ENCODE results near the gene CEBPB.
"Not testable (repeated sequence)": the region's sequence is repeated elsewhere in the genome, so short reads cannot be mapped to it uniquely, and the experiment has no call there.

CEBPB gene

DNA sequence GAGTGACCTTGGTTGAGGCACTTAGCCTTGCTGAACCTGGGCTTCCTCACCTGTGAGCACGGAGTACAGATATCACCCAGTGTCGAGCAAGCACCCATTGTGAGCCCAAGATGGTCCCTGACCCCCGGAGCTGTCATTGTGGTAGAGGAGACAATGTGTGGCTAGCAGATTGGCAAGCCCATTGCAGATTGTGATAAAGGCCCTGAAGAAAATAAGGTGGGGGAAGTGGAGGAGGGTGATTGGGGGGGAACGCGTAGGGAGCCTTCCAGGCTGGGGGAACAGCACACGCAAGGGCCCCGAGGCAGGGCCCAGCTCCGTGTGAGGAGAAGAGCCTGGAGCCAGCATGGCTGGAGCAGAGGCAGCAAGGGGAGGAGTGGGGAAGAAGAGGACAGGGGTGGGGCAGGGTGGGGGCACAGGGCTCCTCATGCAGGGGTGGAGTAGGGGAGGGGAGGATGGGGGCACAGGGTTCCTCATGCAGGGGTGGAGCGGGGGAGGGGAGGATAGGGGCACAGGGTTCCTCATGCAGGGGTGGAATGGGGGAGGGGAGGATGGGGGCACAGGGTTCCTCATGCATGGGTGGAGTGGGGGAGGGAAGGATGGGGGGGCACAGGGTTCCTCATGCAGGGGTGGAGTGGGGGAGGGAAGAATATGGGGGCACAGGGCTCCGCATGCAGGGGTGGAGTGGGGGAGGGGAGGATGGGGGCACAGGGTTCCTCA lies 7.0 kb downstream of the CEBPB start:
- peaks cover 7% of the 10 kb centered on the region for H3K36me3 ChIP-seq
- DNase-seq: no peak
- TF ChIP-seq, protein P1, sequence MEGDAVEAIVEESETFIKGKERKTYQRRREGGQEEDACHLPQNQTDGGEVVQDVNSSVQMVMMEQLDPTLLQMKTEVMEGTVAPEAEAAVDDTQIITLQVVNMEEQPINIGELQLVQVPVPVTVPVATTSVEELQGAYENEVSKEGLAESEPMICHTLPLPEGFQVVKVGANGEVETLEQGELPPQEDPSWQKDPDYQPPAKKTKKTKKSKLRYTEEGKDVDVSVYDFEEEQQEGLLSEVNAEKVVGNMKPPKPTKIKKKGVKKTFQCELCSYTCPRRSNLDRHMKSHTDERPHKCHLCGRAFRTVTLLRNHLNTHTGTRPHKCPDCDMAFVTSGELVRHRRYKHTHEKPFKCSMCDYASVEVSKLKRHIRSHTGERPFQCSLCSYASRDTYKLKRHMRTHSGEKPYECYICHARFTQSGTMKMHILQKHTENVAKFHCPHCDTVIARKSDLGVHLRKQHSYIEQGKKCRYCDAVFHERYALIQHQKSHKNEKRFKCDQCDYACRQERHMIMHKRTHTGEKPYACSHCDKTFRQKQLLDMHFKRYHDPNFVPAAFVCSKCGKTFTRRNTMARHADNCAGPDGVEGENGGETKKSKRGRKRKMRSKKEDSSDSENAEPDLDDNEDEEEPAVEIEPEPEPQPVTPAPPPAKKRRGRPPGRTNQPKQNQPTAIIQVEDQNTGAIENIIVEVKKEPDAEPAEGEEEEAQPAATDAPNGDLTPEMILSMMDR (IDR thresholded peaks at IDR 0.05; ENCODE audit: low read depth, low read length): no peak
- no peaks in the 10 kb centered on the region for H3K27me3 ChIP-seq
- H3K9me3 ChIP-seq: peaks cover 2% of the 10 kb centered on the region; the same call in 1 of the 2 replicates
- no peak overlapping the region for H3K4me3 ChIP-seq (ENCODE audit: low read depth, low read length)
- H3K4me1 ChIP-seq: peaks cover 5% of the 10 kb centered on the region; the same call in 1 of the 2 replicates

- Histone ChIP-seq H3K9me3 (peaks cover 2% of the 10 kb centered on the region; the same call in 1 of the 2 replicates), H3K36me3 (peaks cover 7% of the 10 kb centered on the region), H3K27me3 (no peaks in the 10 kb centered on the region), H3K4me3 (ENCODE audit: low read depth, low read length) (no peak overlapping the region), H3K4me1 (peaks cover 5% of the 10 kb centered on the region; the same call in 1 of the 2 replicates)
- DNase-seq: no peak
- TF ChIP-seq, protein P1 (IDR thresholded peaks at IDR 0.05; ENCODE audit: low read depth, low read length): no peak
These were observed 7.6 kb downstream of the CEBPB start for GRCh38 chr20:50198180-50198666.

DNA sequence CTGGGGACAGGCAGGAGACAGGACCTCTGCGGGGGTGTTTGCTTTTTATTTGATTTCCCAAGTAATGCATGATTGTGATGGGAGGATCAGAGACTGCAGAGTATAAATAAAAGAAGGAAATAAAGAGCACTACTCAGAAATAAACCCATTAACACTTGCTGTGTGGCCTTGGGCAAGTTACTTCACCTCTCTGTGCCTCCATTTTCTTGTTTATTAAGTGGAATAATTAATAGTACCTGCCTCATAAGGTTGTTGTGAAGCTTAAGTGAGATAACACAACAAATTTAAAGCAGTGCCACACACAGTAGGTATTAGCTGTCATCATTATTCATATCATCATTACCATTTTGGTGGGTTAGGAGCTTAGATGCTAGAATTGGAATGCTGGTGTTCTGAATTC lies 8.1 kb downstream of the CEBPB start:
- Histone ChIP-seq H3K36me3 (peaks cover 4% of the 10 kb centered on the region), H3K27me3 (no peaks in the 10 kb centered on the region), H3K9me3 (peaks cover 2% of the 10 kb centered on the region; the same call in 1 of the 2 replicates), H3K4me1 (peaks cover 2% of the 10 kb centered on the region; the same call in 1 of the 2 replicates), H3K4me3 (ENCODE audit: low read depth, low read length) (no peak overlapping the region)
- TF ChIP-seq, protein P1 (IDR thresholded peaks at IDR 0.05; ENCODE audit: low read depth, low read length): no peak
- no peak for DNase-seq

DNA sequence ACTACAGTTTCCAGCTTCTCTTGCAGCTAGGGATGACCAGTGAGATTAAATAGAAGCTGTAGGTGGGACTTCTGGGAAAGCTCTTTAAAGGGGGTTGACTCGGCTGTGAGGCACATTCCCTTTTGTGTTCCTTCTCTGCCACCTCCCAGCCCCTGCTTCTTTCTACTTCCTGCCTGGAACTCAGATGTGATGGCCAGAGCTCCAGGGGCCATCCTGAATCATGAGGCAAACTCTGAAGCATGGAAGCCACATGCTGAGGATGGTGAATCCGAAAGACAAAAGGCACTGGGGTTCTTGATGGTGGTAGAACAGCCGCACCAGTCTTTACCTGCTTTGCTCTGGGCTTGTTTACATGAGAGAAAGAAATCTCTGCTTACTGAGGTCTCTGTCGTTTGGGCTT lies 9.1 kb downstream of the CEBPB start:
- Histone ChIP-seq H3K4me3 (ENCODE audit: low read depth, low read length) (no peak overlapping the region), H3K9me3 (peaks cover 2% of the 10 kb centered on the region; the same call in 1 of the 2 replicates), H3K27me3 (no peaks in the 10 kb centered on the region), H3K36me3 (no peaks in the 10 kb centered on the region), H3K4me1 (no peaks in the 10 kb centered on the region)
- DNase-seq: no peak
- TF ChIP-seq, protein P1 (IDR thresholded peaks at IDR 0.05; ENCODE audit: low read depth, low read length): no peak

- H3K9me3 ChIP-seq: peaks cover 2% of the 10 kb centered on the region; the same call in 1 of the 2 replicates
- no peaks in the 10 kb centered on the region for H3K27me3 ChIP-seq
- TF ChIP-seq, protein P1 (IDR thresholded peaks at IDR 0.05; ENCODE audit: low read depth, low read length): no peak
These were observed 10.0 kb downstream of the CEBPB start for GRCh38 chr20:50200482-50201104.

GRCh38 chr20:50201710-50202109 lies 11.1 kb downstream of the CEBPB start:
- not testable (repeated sequence) for H3K36me3 ChIP-seq; H3K27me3 ChIP-seq; H3K4me3 ChIP-seq (ENCODE audit: low read depth, low read length); H3K9me3 ChIP-seq; H3K4me1 ChIP-seq; DNase-seq

More at GRCh38 chr20:50200482-50201104, 10.0 kb downstream of the CEBPB start:
- Histone ChIP-seq H3K4me1 (no peaks in the 10 kb centered on the region), H3K36me3 (no peaks in the 10 kb centered on the region), H3K4me3 (ENCODE audit: low read depth, low read length) (no peak overlapping the region)
- no peak for DNase-seq

Data from BE2C (cell line).